ES-I3 (cell line): ENCODE data around the gene BDKRB1.

Experiments
- H3K36me3 ChIP-seq: 2 replicates; pipeline ENCODE4 v1.6.1; 2013; ENCODE audit warnings: mild to moderate bottlenecking, low read length, control low read depth, moderate library complexity; ENCODE audit not compliant: insufficient read depth
- H3K4me1 ChIP-seq: 2 replicates; pipeline ENCODE4 v1.6.1; 2013; ENCODE audit warnings: mild to moderate bottlenecking, control low read depth, low read length; ENCODE audit not compliant: insufficient read depth
- H3K9ac ChIP-seq: 2 replicates; pipeline ENCODE4 v1.6.1; 2013; ENCODE audit warnings: low read depth, mild to moderate bottlenecking, low read length, moderate library complexity
- H3K9me3 ChIP-seq: 2 replicates; pipeline ENCODE4 v1.6.1; 2013; ENCODE audit warnings: mild to moderate bottlenecking, low read length, moderate library complexity; ENCODE audit not compliant: control insufficient read depth, insufficient read depth

Gene BDKRB1

GRCh38 chr14:96286251-96286650, 30.2 kb downstream of the BDKRB1 start:
- Histone ChIP-seq H3K4me1 (no peaks in the 10 kb centered on the region), H3K9me3 (no peaks in the 10 kb centered on the region), H3K36me3 (peaks cover 6% of the 10 kb centered on the region), H3K9ac (no peak overlapping the region)

- Histone ChIP-seq H3K9me3 (no peaks in the 10 kb centered on the region), H3K9ac (no peak overlapping the region), H3K36me3 (peaks cover 6% of the 10 kb centered on the region), H3K4me1 (no peaks in the 10 kb centered on the region)
These were observed 31.8 kb downstream of the BDKRB1 start for GRCh38 chr14:96287856-96288255.

GRCh38 chr14:96294246-96294645, 38.2 kb downstream of the BDKRB1 start:
- Histone ChIP-seq H3K36me3 (peaks cover 6% of the 10 kb centered on the region), H3K4me1 (no peaks in the 10 kb centered on the region)

GRCh38 chr14:96297000-96297399, 41.0 kb downstream of the BDKRB1 start:
- no peaks in the 10 kb centered on the region for H3K36me3 ChIP-seq
- no peaks in the 10 kb centered on the region for H3K9me3 ChIP-seq
- no peak overlapping the region for H3K9ac ChIP-seq
- H3K4me1 ChIP-seq: no peaks in the 10 kb centered on the region

More at GRCh38 chr14:96294246-96294645, 38.2 kb downstream of the BDKRB1 start:
- no peak overlapping the region for H3K9ac ChIP-seq
- H3K9me3 ChIP-seq: no peaks in the 10 kb centered on the region

- no peak overlapping the region for H3K9ac ChIP-seq
- H3K9me3 ChIP-seq: no peaks in the 10 kb centered on the region
- H3K36me3 ChIP-seq: no peaks in the 10 kb centered on the region
- H3K4me1 ChIP-seq: no peaks in the 10 kb centered on the region
These were observed 42.0 kb downstream of the BDKRB1 start for GRCh38 chr14:96297997-96298515.

GRCh38 chr14:96299441-96299840, 43.4 kb downstream of the BDKRB1 start:
- Histone ChIP-seq H3K9me3 (no peaks in the 10 kb centered on the region), H3K9ac (no peak overlapping the region), H3K36me3 (no peaks in the 10 kb centered on the region), H3K4me1 (no peaks in the 10 kb centered on the region)

GRCh38 chr14:96303981-96304380, 48.0 kb downstream of the BDKRB1 start:
- Histone ChIP-seq H3K4me1 (no peaks in the 10 kb centered on the region), H3K36me3 (no peaks in the 10 kb centered on the region), H3K9me3 (no peaks in the 10 kb centered on the region), H3K9ac (no peak overlapping the region)

- no peak overlapping the region for H3K9ac ChIP-seq
- H3K9me3 ChIP-seq: no peaks in the 10 kb centered on the region
- no peaks in the 10 kb centered on the region for H3K4me1 ChIP-seq
- H3K36me3 ChIP-seq: no peaks in the 10 kb centered on the region
These were observed 48.9 kb downstream of the BDKRB1 start for GRCh38 chr14:96304956-96305355.

- Histone ChIP-seq H3K9me3 (no peaks in the 10 kb centered on the region), H3K4me1 (no peaks in the 10 kb centered on the region), H3K36me3 (no peaks in the 10 kb centered on the region), H3K9ac (no peak overlapping the region)
These were observed 51.4 kb downstream of the BDKRB1 start for GRCh38 chr14:96307434-96307833.

- Histone ChIP-seq H3K9me3 (no peaks in the 10 kb centered on the region), H3K4me1 (no peaks in the 10 kb centered on the region), H3K36me3 (no peaks in the 10 kb centered on the region), H3K9ac (no peak overlapping the region)
These were observed 53.3 kb downstream of the BDKRB1 start for GRCh38 chr14:96309133-96309895.

- H3K9me3 ChIP-seq: no peaks in the 10 kb centered on the region
- H3K36me3 ChIP-seq: no peaks in the 10 kb centered on the region
- no peaks in the 10 kb centered on the region for H3K4me1 ChIP-seq
- no peak overlapping the region for H3K9ac ChIP-seq
These were observed 53.9 kb downstream of the BDKRB1 start for GRCh38 chr14:96309896-96310330.

- Histone ChIP-seq H3K36me3 (no peaks in the 10 kb centered on the region), H3K4me1 (no peaks in the 10 kb centered on the region), H3K9ac (no peak overlapping the region), H3K9me3 (no peaks in the 10 kb centered on the region)
These were observed 54.9 kb downstream of the BDKRB1 start for GRCh38 chr14:96310906-96311305.
